Measurements from ENCODE around the gene SLX9. TPM values are rescaled to one million over a fixed set of nuclear protein-coding genes. Genes with fewer than 3 reads are reported as not detected.
A peak's percentile ranks its signal among the peaks of the same experiment; 100 is the strongest.

The SLX9 gene
- total RNA-seq, 1 experiment from 2014 or later = 42.9 TPM

DNA sequence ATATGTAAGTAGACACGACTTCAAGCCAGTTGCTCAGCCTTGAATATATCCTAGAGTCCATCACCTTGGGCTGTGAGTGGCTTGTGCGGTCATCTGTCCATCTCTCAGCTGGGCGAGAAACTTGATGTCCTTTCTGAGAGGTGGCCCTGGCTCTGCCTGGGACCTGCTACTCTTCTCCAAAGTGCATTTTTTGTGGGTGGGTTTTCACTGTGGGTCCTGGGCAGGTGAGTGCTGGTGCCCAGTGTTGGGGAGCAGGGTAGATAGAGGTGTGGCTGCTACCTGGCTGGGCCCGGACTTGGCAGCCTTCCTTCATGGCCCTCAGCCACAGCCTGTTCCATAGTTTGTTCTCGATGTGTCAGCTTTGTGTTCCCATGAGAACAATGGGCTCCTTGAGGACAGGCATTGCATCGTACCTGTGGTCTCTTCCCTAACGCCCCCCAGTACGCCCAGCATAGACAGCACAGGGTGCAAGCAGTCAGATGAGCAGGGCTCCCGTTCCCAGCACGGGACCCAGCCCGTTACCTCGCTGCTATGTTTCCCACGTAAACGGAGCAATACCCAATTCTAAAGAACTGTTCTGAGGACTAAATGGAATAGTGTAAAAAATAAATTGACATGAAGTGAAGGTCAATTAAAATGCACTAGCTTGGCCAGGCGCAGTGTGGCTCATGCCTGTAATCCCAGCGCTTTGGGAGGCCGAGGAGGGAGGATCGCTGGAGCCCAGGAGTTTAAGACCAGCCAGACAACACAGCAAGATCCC, 877 bp upstream of the SLX9 start:
- DNase-seq (ENCODE audit: low read depth) = no peak
- in situ Hi-C loops (cut with HindIII; ENCODE audit: low pct_unique_long_range_greater_than_20kb, low sequenced_read_pairs) = no loop called here

DNA sequence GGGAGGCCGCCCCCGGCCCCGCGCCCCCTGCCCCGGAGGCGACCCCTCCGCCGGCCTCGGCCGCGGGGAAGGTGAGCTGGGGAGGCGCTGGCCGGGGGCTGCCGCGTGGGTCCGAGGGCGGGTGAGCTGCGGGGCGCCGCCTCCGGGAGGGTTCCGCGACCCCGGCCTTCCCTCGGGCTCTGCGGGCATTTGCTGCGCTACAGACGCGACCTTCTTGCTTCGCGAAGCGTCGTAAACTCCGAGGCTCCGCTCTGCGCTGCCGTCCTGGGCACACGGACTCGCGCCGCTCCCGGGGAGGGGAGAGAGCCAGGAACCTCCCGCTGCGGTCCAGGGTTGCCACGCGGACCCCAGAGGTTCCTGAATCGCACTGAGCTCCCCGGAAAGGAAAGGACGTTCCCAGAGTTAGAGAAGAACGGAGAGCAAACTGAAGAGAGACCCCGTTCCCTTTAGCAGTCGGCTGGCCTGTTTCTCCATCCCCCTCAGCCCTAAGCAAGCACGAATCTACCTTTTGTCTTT, 345 bp downstream of the SLX9 start:
- in situ Hi-C loops (cut with HindIII; ENCODE audit: low pct_unique_long_range_greater_than_20kb, low sequenced_read_pairs) = no loop called here

DNA sequence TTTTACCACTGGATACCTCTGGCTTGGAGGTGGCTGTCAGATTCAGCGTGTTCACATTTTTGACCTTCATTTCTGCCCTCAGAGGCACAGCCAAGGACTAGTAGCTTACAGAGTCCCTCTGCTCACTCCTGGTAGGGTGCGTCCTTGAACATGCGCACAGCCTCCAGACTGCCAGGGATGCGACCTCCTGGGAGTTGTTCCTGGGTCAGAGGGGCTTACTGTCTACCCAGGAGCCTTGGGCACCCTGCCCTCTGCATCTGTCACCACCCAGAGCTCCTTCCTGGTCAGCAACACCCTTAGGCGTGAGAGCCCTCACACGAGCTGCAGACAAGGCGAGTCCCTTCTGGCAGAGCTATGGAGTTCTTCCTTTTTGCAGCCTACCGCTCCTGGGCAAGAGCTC, 1.7 kb downstream of the SLX9 start:
- in situ Hi-C loops (cut with HindIII; ENCODE audit: low pct_unique_long_range_greater_than_20kb, low sequenced_read_pairs) = no loop called here
- no peak for DNase-seq (ENCODE audit: low read depth)

More for the DNA sequence above, 345 bp downstream of the SLX9 start:
- no peak for DNase-seq (ENCODE audit: low read depth)

DNA sequence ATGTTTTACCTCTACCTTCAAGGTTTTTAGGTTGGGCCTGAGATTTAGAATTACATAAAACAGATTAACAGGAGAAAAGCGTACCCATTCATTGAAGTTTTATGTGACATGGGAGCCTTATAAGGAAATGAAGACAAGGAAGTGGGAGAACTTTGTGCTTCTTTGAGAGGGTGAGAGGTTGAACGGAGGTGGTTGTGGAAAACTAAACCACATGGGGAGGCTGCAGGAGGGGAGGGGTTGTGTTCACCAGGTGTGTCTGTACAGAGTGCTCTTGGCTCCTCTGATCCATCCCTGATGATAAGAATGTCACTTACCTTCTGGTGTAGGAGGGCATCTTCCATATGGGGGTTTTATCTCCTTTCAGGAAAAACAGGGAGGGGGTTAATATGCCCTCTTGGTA, 2.7 kb downstream of the SLX9 start:
- in situ Hi-C loops (cut with HindIII; ENCODE audit: low pct_unique_long_range_greater_than_20kb, low sequenced_read_pairs) = no loop called here

DNA sequence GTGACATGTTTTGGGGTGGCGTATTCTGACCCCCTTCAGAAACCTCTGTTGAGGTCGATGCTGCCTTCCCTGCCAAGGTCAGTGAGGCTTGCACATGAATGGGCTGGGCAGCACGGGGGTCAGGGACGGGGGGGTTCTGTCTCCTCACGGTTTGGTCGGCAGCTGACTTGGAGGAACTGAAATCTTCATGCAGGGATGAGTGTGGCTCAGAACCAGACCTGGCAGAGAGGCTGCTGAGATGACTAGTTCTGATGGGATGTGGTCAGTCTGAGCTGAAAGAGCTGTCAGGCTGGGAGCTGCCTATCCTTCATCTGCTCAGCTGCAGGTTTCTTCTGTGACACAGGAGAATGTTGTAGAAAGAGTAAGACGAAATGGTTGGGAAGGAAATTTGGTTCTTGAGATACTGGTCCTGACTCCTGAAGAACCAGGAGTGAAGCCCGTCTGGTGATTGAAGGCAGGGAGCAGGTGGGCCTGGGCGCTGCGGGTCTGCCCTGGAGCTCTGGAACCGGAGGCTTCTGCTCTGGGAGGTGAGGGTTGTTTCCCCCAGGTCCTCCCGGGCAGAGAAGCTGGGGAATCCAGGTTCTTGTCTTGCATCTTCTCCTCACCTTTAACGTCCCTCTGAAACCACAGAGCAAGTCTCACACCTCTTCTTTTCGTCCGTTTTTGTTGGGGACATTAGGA, 3.3 kb downstream of the SLX9 start:
- in situ Hi-C loops (cut with HindIII; ENCODE audit: low pct_unique_long_range_greater_than_20kb, low sequenced_read_pairs) = no loop called here
- DNase-seq (ENCODE audit: low read depth) = no peak

More for the DNA sequence above, 2.7 kb downstream of the SLX9 start:
- no peak for DNase-seq (ENCODE audit: low read depth)

DNA sequence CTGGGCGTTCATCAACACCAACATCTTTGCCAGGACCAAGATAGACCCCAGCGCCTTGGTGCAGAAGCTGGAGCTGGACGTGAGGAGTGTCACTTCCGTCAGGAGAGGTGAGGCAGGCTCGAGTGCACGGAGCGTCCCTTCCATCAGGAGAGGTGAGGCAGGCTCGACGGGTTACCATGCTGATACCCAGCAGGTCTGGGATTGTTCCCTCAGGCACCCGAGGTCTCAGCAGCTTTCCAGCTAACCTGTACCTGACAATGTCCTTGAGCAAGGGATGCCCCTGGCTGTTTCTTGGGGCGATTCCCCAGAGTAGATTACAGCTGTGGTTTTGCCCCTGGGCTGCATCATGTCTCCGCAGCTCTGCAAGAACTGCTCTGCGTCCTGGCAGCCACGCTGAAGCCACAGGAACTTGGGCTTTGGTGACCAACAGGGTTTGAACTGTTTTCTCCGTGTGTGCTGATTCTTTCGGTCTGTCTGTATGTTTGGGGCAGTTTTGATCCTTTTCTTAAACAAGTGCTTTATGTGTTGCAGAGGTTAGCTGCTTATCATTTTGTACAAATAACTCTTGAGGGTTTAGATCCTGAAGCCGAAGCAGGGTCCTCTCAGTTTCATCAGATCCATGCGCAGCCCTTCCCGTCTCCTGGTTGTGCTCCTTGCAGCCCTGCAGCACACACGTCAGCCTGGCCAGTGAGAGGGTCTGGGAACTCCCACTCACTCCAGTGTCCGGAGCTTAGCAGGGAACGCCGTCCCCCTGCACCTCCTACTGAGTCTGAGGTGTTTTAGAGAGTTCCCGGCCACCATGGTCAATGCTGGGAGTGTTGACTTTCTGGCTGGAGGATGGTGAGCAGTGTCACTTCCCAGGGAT, 4.1 kb downstream of the SLX9 start:
- in situ Hi-C loops (cut with HindIII; ENCODE audit: low pct_unique_long_range_greater_than_20kb, low sequenced_read_pairs) = no loop called here
- no peak for DNase-seq (ENCODE audit: low read depth)

DNA sequence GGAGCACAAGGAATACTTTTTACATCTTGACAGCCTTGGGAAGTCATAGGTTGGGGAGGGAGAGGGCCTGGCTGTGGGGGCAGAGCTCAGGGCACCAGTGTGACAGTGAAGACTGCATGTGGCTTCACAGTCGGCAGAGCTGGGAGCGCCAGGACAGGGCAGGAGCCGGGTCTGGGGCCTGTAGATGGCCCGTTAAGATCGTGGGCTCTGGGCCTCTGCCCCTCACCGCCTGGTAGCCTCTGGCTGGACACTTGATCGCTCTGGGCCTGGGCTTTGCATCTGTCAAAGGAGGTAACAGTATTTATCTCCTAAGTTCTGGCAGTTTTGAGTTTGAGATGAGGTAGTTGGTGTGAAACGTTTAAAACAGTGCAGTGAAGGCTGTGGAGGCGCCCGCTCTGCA, 4.8 kb downstream of the SLX9 start:
- in situ Hi-C loops (cut with HindIII; ENCODE audit: low pct_unique_long_range_greater_than_20kb, low sequenced_read_pairs) = no loop called here
- DNase-seq (ENCODE audit: low read depth) = no peak

DNA sequence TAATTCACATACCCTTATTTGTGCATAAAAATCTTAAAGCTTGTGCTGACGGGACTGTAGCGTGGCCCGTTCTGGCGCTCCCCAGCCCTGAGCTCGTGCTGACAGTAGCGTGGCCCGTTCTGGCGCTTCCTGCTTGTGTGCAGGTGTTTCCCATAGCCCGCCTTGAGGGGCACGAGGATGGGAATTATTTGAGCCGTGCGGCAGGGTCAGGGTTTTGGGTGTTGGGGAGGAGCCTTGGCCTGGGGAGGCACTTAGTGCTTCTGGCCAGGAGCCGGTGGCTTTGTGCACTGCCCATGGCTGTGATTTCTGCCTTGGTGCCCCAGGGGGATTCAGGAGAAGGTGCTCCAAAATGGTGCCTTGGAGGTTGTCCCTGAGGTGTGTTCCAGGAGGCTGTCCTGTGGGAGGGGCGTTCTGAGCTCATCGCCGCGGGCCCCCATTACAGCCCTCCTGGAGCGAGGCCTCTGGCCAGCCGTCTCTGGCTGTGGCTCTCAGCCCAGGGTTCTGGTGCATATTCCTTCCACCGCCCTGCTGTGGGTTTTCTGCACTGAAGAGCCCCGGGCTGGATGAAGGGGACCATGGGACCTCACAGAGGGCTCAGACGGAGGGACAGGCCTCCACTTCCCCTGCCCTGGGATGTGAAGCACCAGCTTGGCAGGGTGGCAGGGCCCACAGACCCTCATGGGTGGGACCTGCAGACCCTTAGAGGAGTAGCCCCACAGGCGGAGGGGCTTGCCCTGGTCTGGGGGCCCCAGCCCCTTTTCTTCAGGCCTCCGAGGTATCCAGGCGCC, 6.6 kb downstream of the SLX9 start:
- DNase-seq (ENCODE audit: low read depth) = no peak
- in situ Hi-C loops (cut with HindIII; ENCODE audit: low pct_unique_long_range_greater_than_20kb, low sequenced_read_pairs) = no loop called here

DNA sequence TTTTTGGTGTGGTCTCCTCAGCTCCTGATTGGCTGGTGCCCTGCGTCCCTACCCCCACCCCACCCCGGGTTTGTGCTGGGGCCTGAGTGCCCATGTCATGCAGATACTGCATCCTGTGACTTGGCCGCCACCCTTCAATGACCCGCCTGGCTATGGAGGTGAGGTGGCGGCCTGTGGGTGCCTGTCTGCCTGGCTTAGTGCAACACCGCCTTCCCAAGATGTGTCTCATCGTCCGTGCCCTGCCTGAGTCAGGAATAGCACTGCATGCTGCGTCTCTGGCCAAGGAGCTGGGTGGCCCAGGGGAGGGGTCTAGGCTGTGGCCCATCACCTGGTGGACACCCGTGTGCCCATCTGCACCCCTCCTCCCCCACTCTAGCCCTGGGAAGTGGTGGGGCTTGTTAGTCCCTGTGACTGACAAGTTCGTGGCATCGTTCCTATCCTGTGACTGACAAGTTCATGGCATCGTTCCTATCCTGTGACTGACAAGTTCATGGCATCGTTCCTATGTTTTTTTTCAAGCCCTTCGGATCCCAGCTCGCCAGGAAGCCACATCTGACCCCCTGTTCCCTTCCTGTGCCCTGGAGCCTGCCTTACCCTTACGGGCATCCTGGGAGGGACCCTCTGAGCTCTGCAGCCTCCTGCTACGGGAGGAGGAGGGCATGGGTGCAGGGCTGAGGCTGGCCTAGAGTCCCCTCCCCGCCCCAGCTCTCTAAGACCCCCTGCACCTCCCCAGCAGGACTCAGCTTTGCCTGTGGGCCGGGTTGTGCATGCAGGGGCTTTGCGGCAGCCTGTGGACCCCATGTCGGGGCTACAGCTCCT, 7.5 kb downstream of the SLX9 start:
- DNase-seq (ENCODE audit: low read depth) = peak; percentile 50
- in situ Hi-C loops (cut with HindIII; ENCODE audit: low pct_unique_long_range_greater_than_20kb, low sequenced_read_pairs) = no loop called here

DNA sequence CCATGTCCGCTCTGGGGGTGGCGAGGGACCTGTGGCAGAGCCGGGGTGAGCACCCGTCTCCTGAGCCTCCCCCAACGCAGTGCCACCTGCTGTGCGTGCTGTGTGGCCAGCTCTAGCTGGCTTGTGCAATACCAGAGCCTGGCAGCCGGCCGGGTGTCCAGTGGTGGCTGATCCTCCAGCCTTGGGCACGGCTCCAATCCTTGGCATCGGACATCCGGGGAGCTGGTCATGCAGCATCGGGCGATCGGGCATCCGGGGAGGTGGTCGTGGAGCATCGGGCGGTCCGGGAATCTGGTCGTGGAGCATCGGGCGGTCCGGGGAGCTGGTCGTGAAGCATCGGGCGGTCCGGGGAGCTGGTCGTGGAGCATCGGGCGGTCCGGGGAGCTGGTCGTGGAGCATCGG, 8.1 kb downstream of the SLX9 start:
- DNase-seq (ENCODE audit: low read depth) = no peak
- in situ Hi-C loops (cut with HindIII; ENCODE audit: low pct_unique_long_range_greater_than_20kb, low sequenced_read_pairs) = no loop called here

DNA sequence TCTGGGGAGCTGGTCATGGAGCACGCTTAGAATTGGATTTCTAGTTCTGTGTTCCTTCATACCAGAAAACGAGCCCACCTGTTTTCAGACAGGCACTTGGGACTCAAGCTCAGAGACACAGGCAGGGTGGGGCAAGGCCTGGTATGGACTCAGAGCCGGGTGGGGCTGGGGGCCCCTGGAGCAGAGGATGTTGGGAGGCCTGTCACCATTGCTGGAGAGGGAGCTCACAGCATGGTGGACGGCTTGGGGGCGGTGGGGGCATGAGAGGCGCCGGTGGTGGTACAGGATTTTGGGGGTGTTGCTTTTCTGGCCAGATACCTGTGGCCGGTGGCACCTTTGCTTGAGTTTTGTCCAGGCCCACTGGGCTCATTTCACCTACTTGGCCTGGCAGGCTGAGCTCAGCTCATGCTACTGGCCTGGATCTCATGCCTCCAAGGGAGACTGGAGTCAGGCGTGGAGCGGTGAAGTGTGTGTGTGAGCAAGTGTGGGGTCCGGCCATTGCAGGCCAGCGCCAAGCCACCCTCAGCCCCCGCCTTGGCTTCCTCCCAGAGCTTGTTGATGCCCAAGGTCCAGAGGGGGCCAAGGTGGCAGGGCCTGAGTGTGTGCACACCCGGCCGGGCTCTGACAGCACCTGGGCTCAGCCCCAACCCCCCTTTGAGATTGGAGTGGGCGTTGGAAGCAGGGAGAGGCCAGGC, 8.7 kb downstream of the SLX9 start:
- no peak for DNase-seq (ENCODE audit: low read depth)
- in situ Hi-C loops (cut with HindIII; ENCODE audit: low pct_unique_long_range_greater_than_20kb, low sequenced_read_pairs) = no loop called here

DNA sequence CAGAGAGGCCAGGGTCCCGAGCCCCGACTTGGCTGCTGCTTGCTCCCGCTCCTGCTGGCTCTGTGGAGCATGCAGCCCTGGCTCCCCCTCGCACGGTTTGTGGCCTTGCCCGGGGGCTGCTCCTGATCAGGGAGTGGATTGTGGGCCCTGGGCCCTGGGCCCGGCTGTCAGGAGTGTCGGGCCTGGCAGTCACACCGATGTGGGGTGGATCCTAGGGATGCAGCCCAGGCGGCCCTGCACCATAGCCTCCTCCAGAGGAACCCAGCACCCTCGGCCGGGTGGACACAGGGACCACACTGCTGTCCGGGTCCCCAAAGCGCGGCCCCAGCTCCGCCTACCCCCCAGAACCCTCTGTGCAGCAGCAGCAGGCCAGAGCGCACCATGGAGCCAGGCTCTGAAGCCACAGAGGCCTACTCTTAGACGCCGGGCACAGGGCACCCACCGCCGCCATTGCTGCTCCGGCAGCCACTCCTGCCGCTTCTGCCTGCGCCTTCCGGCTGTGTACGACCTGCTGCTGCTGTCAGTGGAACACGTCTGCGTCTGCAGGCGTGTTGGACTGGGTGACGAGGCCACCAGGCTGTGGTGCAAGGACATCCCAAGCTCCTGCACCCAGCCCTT, 9.4 kb downstream of the SLX9 start:
- no peak for DNase-seq (ENCODE audit: low read depth)
- in situ Hi-C loops (cut with HindIII; ENCODE audit: low pct_unique_long_range_greater_than_20kb, low sequenced_read_pairs) = no loop called here

DNA sequence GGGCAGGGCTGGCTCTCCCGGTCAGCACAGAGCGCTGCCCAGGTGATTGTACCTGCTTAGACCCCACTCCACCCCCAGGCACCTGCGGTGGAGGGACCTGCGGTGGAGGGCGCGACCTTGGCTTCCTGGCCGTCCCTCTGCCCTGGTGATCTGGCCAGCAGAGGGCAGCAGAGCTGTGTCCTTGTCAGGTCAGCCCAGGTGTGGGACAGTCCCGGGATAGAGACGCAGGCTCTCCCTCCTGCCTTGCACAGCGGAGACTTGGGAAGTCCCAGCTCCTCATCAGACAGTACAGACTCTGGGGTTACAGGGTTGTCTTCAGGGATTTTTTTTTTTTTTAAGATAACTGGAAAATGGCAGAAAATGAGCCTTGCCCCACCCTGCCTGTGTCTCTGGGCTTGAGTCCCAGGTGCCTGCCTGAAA, 10.0 kb downstream of the SLX9 start:
- in situ Hi-C loops (cut with HindIII; ENCODE audit: low pct_unique_long_range_greater_than_20kb, low sequenced_read_pairs) = no loop called here
- peak; percentile 64 for DNase-seq (ENCODE audit: low read depth)

DNA sequence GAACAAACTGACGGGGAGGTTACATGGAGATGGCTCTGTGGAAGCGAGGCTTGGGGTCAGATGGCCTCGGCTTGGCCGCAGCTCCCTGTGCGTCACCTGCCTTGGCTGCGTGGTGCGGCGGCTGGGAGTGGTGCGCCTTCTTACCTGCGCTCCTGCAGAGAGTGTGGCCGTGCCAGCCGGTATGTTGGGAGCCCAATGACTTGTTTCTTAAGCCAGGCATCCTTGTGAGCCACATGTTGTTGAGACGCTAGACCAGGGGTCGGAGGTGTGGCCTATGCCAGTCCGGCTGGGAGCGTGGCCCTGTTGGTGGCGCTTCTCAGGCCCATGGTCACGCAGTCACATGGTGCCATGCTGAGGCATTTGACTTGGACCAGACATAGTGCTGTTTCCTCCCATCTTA, 10.5 kb downstream of the SLX9 start:
- DNase-seq (ENCODE audit: low read depth) = no peak
- in situ Hi-C loops (cut with HindIII; ENCODE audit: low pct_unique_long_range_greater_than_20kb, low sequenced_read_pairs) = no loop called here

DNA sequence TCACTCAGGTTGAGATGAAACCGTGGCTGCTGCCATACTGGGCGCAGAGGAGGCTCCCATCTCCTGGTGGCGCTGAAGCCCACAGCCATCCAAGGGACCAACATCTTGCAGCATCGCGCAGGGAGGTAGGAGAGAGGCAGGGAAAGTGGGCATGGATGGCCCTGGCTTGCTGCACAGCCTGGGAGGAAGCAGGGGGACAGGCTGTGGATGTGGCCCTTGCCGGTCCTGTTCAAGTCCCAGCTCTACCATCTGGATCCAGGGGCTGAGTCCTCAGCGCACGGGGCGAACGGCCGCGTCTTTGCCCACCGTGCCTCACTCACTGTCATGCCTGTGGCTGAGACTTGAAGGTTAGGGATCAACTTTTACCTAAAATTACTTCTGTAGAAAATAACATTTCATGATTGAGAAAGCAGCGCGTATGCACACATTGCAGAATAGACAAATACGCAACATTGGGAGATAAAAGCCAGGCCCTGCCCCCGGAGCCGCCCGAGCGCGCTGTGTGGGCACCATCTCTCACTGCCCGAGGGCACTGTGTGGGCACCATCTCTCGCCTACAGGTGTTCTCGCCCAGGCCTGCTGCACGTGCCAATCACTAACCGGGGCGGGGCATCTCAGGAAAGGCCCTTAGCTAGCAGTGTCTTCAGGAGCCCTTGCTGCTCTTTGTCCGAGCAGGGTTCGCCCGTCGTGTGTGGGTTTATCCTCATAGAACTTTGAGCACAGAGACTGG, 11.5 kb downstream of the SLX9 start:
- no peak for DNase-seq (ENCODE audit: low read depth)
- in situ Hi-C loops (cut with HindIII; ENCODE audit: low pct_unique_long_range_greater_than_20kb, low sequenced_read_pairs) = no loop called here
